ENCODE results near the gene TSPAN15. TPM values are rescaled to one million over a fixed set of nuclear protein-coding genes. Genes with fewer than 3 reads are reported as not detected.
"Not testable (repeated sequence)": the region's sequence is repeated elsewhere in the genome, so short reads cannot be mapped to it uniquely, and the experiment has no call there.

Gene TSPAN15
- total RNA-seq, 1 donor from 2014 or later: 156 TPM

GRCh38 chr10:69486922-69487730 lies 35.9 kb downstream of the TSPAN15 start:
- DNase-seq (ENCODE audit: low spot score): no peak

GRCh38 chr10:69488149-69488844 lies 37.0 kb downstream of the TSPAN15 start:
- not testable (repeated sequence) for DNase-seq (ENCODE audit: low spot score)

- DNase-seq (ENCODE audit: low spot score): not testable (repeated sequence)
These were observed 37.6 kb downstream of the TSPAN15 start for GRCh38 chr10:69488856-69489255.

- DNase-seq (ENCODE audit: low spot score): no peak
These were observed 38.3 kb downstream of the TSPAN15 start for GRCh38 chr10:69489506-69490090.

GRCh38 chr10:69490876-69491275 lies 39.6 kb downstream of the TSPAN15 start:
- DNase-seq (ENCODE audit: low spot score): no peak

- no peak for DNase-seq (ENCODE audit: low spot score)
These were observed 40.3 kb downstream of the TSPAN15 start for GRCh38 chr10:69491611-69492010.

GRCh38 chr10:69492091-69492745 lies 41.0 kb downstream of the TSPAN15 start:
- DNase-seq (ENCODE audit: low spot score): no peak

GRCh38 chr10:69492746-69493462 lies 41.6 kb downstream of the TSPAN15 start:
- no peak for DNase-seq (ENCODE audit: low spot score)

- DNase-seq (ENCODE audit: low spot score): no peak
These were observed 43.6 kb downstream of the TSPAN15 start for GRCh38 chr10:69494626-69495558.

GRCh38 chr10:69495666-69496065 lies 44.4 kb downstream of the TSPAN15 start:
- DNase-seq (ENCODE audit: low spot score): no peak

- no peak for DNase-seq (ENCODE audit: low spot score)
These were observed 45.3 kb downstream of the TSPAN15 start for GRCh38 chr10:69496352-69497230.

GRCh38 chr10:69497231-69497561 lies 45.9 kb downstream of the TSPAN15 start:
- DNase-seq (ENCODE audit: low spot score): no peak

GRCh38 chr10:69497611-69498390 lies 46.5 kb downstream of the TSPAN15 start:
- no peak for DNase-seq (ENCODE audit: low spot score)

- DNase-seq (ENCODE audit: low spot score): no peak
These were observed 47.6 kb downstream of the TSPAN15 start for GRCh38 chr10:69498711-69499471.

GRCh38 chr10:69499726-69500689 lies 48.7 kb downstream of the TSPAN15 start:
- DNase-seq (ENCODE audit: low spot score): no peak

GRCh38 chr10:69500864-69501468 lies 49.7 kb downstream of the TSPAN15 start:
- no peak for DNase-seq (ENCODE audit: low spot score)
